ENCODE measurements around the gene PAFAH1B1. TPM values are rescaled to one million over a fixed set of nuclear protein-coding genes. Genes with fewer than 3 reads are reported as not detected.
A peak's percentile ranks its signal among the peaks of the same experiment; 100 is the strongest.
"Not testable (repeated sequence)": the region's sequence is repeated elsewhere in the genome, so short reads cannot be mapped to it uniquely, and the experiment has no call there.

PAFAH1B1 gene
- total RNA-seq = 100 to 1,000 TPM; 102 to 164 TPM

DNA sequence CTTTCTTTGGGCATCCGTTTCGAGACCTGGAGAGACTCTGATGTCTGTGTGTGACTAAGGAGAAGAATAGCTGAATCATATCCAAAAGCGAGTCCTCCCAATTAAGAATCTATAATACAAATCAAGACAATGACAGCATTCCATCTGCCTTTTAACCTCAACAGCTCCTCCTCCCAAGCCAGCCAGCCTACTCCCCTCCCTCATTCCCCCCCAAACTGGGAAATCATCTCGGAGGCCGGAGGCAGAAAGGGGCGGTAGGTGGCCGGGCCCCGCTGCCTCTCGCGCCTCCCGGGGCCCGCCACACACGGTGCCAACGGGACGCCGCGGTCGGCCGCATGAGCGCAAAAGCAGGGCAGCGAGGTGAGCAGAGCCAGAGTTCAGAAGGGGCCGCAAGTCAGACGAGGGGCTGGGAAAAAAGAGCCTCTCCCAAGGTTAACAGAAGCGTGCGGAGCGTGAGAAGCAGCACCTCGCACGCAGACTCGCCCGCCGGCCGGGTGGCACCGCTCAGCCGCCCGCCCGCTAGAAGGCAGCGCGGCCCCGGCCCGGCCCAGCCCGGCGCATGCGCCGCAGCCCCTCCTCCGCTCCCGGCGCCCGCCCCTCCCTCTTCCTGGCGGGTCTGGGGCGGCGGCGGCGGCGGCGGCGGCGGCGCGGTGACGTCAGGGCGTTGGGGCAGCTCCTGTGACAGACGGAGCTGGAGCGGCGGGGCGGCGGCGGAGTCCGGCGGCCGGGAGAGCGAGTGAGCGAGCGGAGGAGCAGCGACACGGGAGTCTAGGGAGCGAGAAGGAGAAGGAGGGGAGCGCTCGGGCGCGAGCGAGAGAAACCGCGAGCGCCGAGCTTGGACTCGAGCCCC is at the start of gene PAFAH1B1:
Gene PAFAH1B1, plus strand, starts transcription at position 684 of the 850 bp plus-strand sequence. CDS start 44,635 bp downstream, outside the sequence.
- Histone ChIP-seq H3K27ac (peak within 1 kb of the TSS; percentile 95 to 99), H3K9me3 (no peaks in the 10 kb centered on the region), H3K27me3 (replicated peaks; ENCODE audit: insufficient read depth) (no peaks in the 10 kb centered on the region), H3K4me1 (ENCODE audit: control insufficient read depth in 1 of 2, low read depth in 2 of 2) (peaks cover 27 to 40% of the 10 kb centered on the region in 2 donors), H3K4me3 (peak within 1 kb of the TSS; percentile 100), H3K36me3 (no peaks in the 10 kb centered on the region)
- DNase-seq (ENCODE audit: low spot score) = peak; percentile 59
- peak; percentile 85 for ATAC-seq (ENCODE audit: insufficient number of reproducible peaks, low FRiP score, low read depth)
- TF ChIP-seq, protein P1, sequence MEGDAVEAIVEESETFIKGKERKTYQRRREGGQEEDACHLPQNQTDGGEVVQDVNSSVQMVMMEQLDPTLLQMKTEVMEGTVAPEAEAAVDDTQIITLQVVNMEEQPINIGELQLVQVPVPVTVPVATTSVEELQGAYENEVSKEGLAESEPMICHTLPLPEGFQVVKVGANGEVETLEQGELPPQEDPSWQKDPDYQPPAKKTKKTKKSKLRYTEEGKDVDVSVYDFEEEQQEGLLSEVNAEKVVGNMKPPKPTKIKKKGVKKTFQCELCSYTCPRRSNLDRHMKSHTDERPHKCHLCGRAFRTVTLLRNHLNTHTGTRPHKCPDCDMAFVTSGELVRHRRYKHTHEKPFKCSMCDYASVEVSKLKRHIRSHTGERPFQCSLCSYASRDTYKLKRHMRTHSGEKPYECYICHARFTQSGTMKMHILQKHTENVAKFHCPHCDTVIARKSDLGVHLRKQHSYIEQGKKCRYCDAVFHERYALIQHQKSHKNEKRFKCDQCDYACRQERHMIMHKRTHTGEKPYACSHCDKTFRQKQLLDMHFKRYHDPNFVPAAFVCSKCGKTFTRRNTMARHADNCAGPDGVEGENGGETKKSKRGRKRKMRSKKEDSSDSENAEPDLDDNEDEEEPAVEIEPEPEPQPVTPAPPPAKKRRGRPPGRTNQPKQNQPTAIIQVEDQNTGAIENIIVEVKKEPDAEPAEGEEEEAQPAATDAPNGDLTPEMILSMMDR (IDR thresholded peaks at IDR 0.05) = no peak

- no peaks in the 10 kb centered on the region for H3K36me3 ChIP-seq
- TF ChIP-seq, protein P1 (IDR thresholded peaks at IDR 0.05) = no peak
These were observed 48.1 kb upstream of the PAFAH1B1 start for GRCh38 chr17:2545393-2545792.

GRCh38 chr17:2547176-2547575 is 46.3 kb upstream of the PAFAH1B1 start:
- TF ChIP-seq, protein P1 (IDR thresholded peaks at IDR 0.05) = no peak
- Histone ChIP-seq H3K36me3 (no peaks in the 10 kb centered on the region), H3K9me3 (no peaks in the 10 kb centered on the region), H3K27ac (no peak overlapping the region), H3K4me1 (ENCODE audit: control insufficient read depth in 1 of 2, low read depth in 2 of 2) (no peaks in the 10 kb centered on the region), H3K27me3 (replicated peaks; ENCODE audit: insufficient read depth) (no peaks in the 10 kb centered on the region), H3K4me3 (no peak overlapping the region)
- DNase-seq (ENCODE audit: low spot score) (no peak), ATAC-seq (ENCODE audit: insufficient number of reproducible peaks, low FRiP score, low read depth) (no peak)

More at GRCh38 chr17:2545393-2545792, 48.1 kb upstream of the PAFAH1B1 start:
- ATAC-seq (ENCODE audit: insufficient number of reproducible peaks, low FRiP score, low read depth) = no peak
- no peak overlapping the region for H3K4me3 ChIP-seq
- H3K9me3 ChIP-seq = no peaks in the 10 kb centered on the region
- DNase-seq (ENCODE audit: low spot score) = no peak
- H3K27me3 ChIP-seq (replicated peaks; ENCODE audit: insufficient read depth) = no peaks in the 10 kb centered on the region
- H3K27ac ChIP-seq = no peak overlapping the region
- H3K4me1 ChIP-seq (ENCODE audit: control insufficient read depth in 1 of 2, low read depth in 2 of 2) = no peaks in the 10 kb centered on the region

DNA sequence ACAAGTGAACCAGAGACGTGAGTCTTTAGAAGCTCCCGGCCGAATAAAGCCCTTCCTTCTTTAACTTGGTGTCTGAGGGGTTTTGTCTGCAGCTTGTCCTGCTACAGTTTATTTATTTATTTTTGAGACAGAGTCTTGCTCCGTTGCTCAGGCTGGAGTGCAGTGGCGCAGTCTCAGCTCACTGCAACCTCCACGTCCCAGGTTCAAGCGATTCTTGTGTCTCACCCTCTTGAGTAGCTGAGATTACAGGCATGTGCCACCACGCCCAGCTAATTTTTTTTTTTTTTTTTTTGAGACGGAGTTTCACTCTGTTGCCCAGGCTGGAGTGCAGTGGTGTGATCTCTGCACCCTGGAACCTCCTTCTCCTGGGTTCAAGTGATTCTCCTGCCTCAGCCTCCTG is 45.4 kb upstream of the PAFAH1B1 start:
- not testable (repeated sequence) for H3K36me3 ChIP-seq

GRCh38 chr17:2549392-2550211 is 43.9 kb upstream of the PAFAH1B1 start:
- Histone ChIP-seq H3K9me3 (no peaks in the 10 kb centered on the region), H3K27ac (no peak overlapping the region), H3K4me1 (ENCODE audit: control insufficient read depth in 1 of 2, low read depth in 2 of 2) (no peaks in the 10 kb centered on the region), H3K27me3 (replicated peaks; ENCODE audit: insufficient read depth) (no peaks in the 10 kb centered on the region), H3K36me3 (no peaks in the 10 kb centered on the region), H3K4me3 (no peak overlapping the region)
- DNase-seq (ENCODE audit: low spot score) (no peak), ATAC-seq (ENCODE audit: insufficient number of reproducible peaks, low FRiP score, low read depth) (no peak)
- TF ChIP-seq, protein P1 (IDR thresholded peaks at IDR 0.05) = no peak

More for the DNA sequence above, 45.4 kb upstream of the PAFAH1B1 start:
- not testable (repeated sequence) for H3K27ac ChIP-seq; H3K4me3 ChIP-seq; ATAC-seq (ENCODE audit: insufficient number of reproducible peaks, low FRiP score, low read depth); H3K27me3 ChIP-seq (replicated peaks; ENCODE audit: insufficient read depth); H3K9me3 ChIP-seq; H3K4me1 ChIP-seq (ENCODE audit: control insufficient read depth in 1 of 2, low read depth in 2 of 2); DNase-seq (ENCODE audit: low spot score)
